Loucy (cell line): ENCODE data around the gene CALHM3.

Experiments used
- H2AFZ ChIP-seq: fragments of 200-600 bp; sonication (generic); 2 replicates; pipeline ENCODE4 v1.6.0; 2016; ENCODE audit warnings: antibody characterized with exemption, mild to moderate bottlenecking, low read length, moderate library complexity
- H3F3A ChIP-seq: fragments of 200-600 bp; 2 replicates; pipeline ENCODE4 v1.6.0; 2016; ENCODE audit warnings: antibody characterized with exemption, low read depth, mild to moderate bottlenecking
- H3K27me3 ChIP-seq: fragments of 200-600 bp; sonication (generic); 2 replicates; pipeline ENCODE4 v1.6.1; 2014; ENCODE audit warnings: low read length, mild to moderate bottlenecking; ENCODE audit not compliant: insufficient read depth, poor library complexity, severe bottlenecking
- H3K36me3 ChIP-seq: fragments of 200-600 bp; sonication (generic); 2 replicates; pipeline ENCODE4 v1.6.1; 2016; ENCODE audit warnings: low read length; ENCODE audit not compliant: insufficient read depth
- H3K4me1 ChIP-seq: fragments of 200-600 bp; sonication (generic); 2 replicates; pipeline ENCODE4 v1.5.1; 2014; ENCODE audit warnings: low read length, mild to moderate bottlenecking; ENCODE audit not compliant: insufficient read depth, poor library complexity, severe bottlenecking
- H3K4me2 ChIP-seq: fragments of 200-600 bp; sonication (generic); 2 replicates; pipeline ENCODE4 v1.6.0; 2014; ENCODE audit warnings: antibody characterized with exemption, low read length, low read depth, mild to moderate bottlenecking; ENCODE audit not compliant: poor library complexity, severe bottlenecking
- H3K4me3 ChIP-seq: fragments of 200-600 bp; sonication (generic); 2 replicates; pipeline ENCODE4 v1.5.1; 2014; ENCODE audit warnings: low read length, mild to moderate bottlenecking, mixed read lengths; ENCODE audit not compliant: poor library complexity, severe bottlenecking
- H3K79me2 ChIP-seq: fragments of 200-600 bp; sonication (generic); 2 replicates; pipeline ENCODE4 v1.6.1; 2014; ENCODE audit warnings: low read length; ENCODE audit not compliant: insufficient read depth
- H3K9ac ChIP-seq: fragments of 200-600 bp; sonication (generic); 2 replicates; pipeline ENCODE4 v1.6.0; 2014; ENCODE audit warnings: mild to moderate bottlenecking, low read depth, low read length, moderate library complexity; ENCODE audit not compliant: poor library complexity, severe bottlenecking
- H3K9me2 ChIP-seq: fragments of 200-600 bp; sonication (generic); replicated peaks from 2 replicates; pipeline ENCODE4 v1.6.1; 2016; ENCODE audit warnings: low read depth, low read length, mixed read lengths
- H3K9me3 ChIP-seq: fragments of 200-600 bp; sonication (generic); 2 replicates; pipeline ENCODE4 v1.6.1; 2014; ENCODE audit warnings: mild to moderate bottlenecking, antibody characterized with exemption, low read length, low read depth; ENCODE audit not compliant: insufficient read depth
- H4K20me1 ChIP-seq: fragments of 200-600 bp; sonication (generic); 2 replicates; pipeline ENCODE4 v1.6.0; 2014; ENCODE audit warnings: antibody characterized with exemption, low read length, mild to moderate bottlenecking; ENCODE audit not compliant: insufficient read depth, poor library complexity, severe bottlenecking
- EZH2phosphoT487 ChIP-seq: fragments of 200-600 bp; IDR thresholded peaks from 2 replicates; pipeline ENCODE4 v1.6.1; 2018; ENCODE audit warnings: antibody characterized with exemption, mild to moderate bottlenecking, moderate library complexity, borderline replicate concordance
- TF ChIP-seq, protein P1 (sequence below): fragments of 200-600 bp; sonication (generic); conservative IDR thresholded peaks from 2 replicates; pipeline ENCODE4 v1.5.1; 2014; ENCODE audit warnings: mild to moderate bottlenecking, antibody characterized with exemption, low read length

The CALHM3 gene

DNA sequence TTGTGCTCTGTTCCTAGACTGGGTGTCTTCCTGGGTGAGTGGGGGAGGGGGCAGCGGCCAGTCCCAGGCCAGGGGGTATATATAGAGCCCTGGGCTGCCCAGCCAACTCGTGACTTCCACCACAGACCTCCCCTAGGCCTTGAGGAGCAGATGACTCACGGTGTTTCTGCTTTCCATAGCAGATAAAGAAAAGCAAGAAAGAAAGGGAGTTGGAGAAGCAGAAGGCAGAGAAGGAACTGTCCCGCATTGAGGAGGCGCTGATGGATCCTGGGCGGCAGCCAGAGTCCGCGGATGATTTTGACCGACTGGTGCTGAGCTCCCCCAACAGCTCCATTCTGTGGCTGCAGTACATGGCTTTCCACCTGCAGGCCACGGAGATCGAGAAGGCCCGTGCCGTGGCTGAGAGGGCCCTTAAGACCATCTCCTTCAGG, 37.0 kb downstream of the CALHM3 start:
- H3K9ac ChIP-seq = no peak overlapping the region
- no peaks in the 10 kb centered on the region for H3K9me2 ChIP-seq
- H3K79me2 ChIP-seq = peaks cover 3% of the 10 kb centered on the region; the same call in 1 of the 2 replicates
- H3K27me3 ChIP-seq = no peaks in the 10 kb centered on the region
- no peak overlapping the region for H3K4me2 ChIP-seq
- no peaks in the 10 kb centered on the region for H3K4me1 ChIP-seq
- no peaks in the 10 kb centered on the region for H4K20me1 ChIP-seq
- H3K9me3 ChIP-seq = no peaks in the 10 kb centered on the region
- H3K4me3 ChIP-seq = no peak overlapping the region
- no peaks in the 10 kb centered on the region for H3F3A ChIP-seq
- H2AFZ ChIP-seq = no peak overlapping the region
- no peak for TF ChIP-seq EZH2phosphoT487
- TF ChIP-seq, protein P1, sequence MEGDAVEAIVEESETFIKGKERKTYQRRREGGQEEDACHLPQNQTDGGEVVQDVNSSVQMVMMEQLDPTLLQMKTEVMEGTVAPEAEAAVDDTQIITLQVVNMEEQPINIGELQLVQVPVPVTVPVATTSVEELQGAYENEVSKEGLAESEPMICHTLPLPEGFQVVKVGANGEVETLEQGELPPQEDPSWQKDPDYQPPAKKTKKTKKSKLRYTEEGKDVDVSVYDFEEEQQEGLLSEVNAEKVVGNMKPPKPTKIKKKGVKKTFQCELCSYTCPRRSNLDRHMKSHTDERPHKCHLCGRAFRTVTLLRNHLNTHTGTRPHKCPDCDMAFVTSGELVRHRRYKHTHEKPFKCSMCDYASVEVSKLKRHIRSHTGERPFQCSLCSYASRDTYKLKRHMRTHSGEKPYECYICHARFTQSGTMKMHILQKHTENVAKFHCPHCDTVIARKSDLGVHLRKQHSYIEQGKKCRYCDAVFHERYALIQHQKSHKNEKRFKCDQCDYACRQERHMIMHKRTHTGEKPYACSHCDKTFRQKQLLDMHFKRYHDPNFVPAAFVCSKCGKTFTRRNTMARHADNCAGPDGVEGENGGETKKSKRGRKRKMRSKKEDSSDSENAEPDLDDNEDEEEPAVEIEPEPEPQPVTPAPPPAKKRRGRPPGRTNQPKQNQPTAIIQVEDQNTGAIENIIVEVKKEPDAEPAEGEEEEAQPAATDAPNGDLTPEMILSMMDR = no peak
- peaks cover 89% of the 10 kb centered on the region; the same call in 1 of the 2 replicates for H3K36me3 ChIP-seq

DNA sequence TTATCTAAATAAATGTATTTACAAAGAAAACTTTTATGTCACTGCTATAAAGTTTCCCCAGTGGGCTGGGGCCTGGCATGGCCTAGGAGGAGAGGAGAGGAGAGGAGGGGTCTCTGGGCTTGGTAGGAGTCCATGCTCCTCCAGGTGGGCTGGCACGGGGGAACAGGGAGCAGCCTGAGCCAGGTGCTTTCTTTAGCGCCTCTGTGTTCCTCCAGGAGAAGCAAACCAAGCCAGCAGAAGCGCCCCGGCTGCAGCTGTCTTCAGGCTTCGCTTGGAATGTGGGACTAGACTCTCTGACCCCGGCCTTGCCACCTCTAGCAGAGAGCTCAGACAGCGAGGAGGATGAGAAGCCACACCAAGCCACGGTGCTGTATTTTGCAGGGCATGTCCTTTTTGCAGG, 37.4 kb downstream of the CALHM3 start:
- H3K9ac ChIP-seq = no peak overlapping the region
- no peak overlapping the region for H3K4me3 ChIP-seq
- no peaks in the 10 kb centered on the region for H3F3A ChIP-seq
- H2AFZ ChIP-seq = no peak overlapping the region
- H3K36me3 ChIP-seq = peaks cover 93% of the 10 kb centered on the region; the same call in 1 of the 2 replicates
- H3K79me2 ChIP-seq = no peaks in the 10 kb centered on the region; the same call in 1 of the 2 replicates
- TF ChIP-seq, protein P1 = no peak
- TF ChIP-seq EZH2phosphoT487 = no peak
- H3K4me2 ChIP-seq = no peak overlapping the region
- no peaks in the 10 kb centered on the region for H4K20me1 ChIP-seq
- no peaks in the 10 kb centered on the region for H3K9me3 ChIP-seq
- no peaks in the 10 kb centered on the region for H3K4me1 ChIP-seq
- no peaks in the 10 kb centered on the region for H3K27me3 ChIP-seq
- H3K9me2 ChIP-seq = no peaks in the 10 kb centered on the region

DNA sequence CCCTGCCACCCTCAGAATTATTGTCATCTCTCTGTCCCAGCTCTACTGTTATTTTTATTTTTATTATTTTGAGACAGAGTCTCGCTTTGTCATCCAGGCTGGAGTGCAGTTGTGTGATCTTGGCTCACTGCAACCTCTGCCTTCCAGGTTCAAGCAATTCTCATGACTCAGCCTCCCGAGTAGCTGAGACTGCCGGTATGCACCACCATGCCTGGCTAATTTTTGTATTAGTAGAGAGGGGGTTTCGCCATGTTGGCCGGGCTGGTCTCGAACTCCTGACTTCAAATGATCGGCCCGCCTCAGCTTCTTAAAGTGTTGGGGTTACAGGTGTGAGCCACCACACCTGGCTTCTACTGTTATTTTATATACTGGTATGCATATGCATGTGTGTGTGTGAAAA, 37.8 kb downstream of the CALHM3 start:
- no peak overlapping the region for H3K9ac ChIP-seq
- no peaks in the 10 kb centered on the region; the same call in 1 of the 2 replicates for H3K79me2 ChIP-seq
- H2AFZ ChIP-seq = no peak overlapping the region
- TF ChIP-seq EZH2phosphoT487 = no peak
- TF ChIP-seq, protein P1 = no peak
- H3K4me3 ChIP-seq = no peak overlapping the region
- H3F3A ChIP-seq = no peaks in the 10 kb centered on the region
- H3K9me3 ChIP-seq = no peaks in the 10 kb centered on the region
- H3K27me3 ChIP-seq = no peaks in the 10 kb centered on the region
- no peaks in the 10 kb centered on the region for H3K9me2 ChIP-seq
- no peak overlapping the region for H3K4me2 ChIP-seq
- peaks cover 96% of the 10 kb centered on the region; the same call in 1 of the 2 replicates for H3K36me3 ChIP-seq
- H4K20me1 ChIP-seq = no peaks in the 10 kb centered on the region
- H3K4me1 ChIP-seq = no peaks in the 10 kb centered on the region
